IMR-90 (cell line): Measurements from ENCODE around the gene FGF19. TPM values are rescaled to one million over a fixed set of nuclear protein-coding genes. Genes with fewer than 3 reads are reported as not detected.

ENCODE experiments used
- ATAC-seq: fragments of 200-7000 bp; cut with Tn5 transposase; 2 replicates; pipeline ENCODE4 v1.9.1; 2020; ENCODE audit warnings: low read depth, mild to moderate bottlenecking, moderate library complexity
- BruUV-seq: library from RNA; stranded (reverse); fragments of 400-500 nt; replicated peaks from 2 replicates; lab custom pipeline; 2021; lab: Mats Ljungman, UMichigan
- CTCF ChIA-PET: fragments of 300-600 bp; formaldehyde crosslinking; extraction: SDS; loops from one replicate; lab custom pipeline; 2021; ENCODE audit warnings: antibody characterized with exemption; lab: Yijun Ruan, JAX
- POLR2A ChIA-PET: fragments of 300-600 bp; sonication (Branson Sonifier 250); formaldehyde crosslinking; loops from one replicate; lab custom pipeline; 2022; ENCODE audit warnings: antibody characterized with exemption; ENCODE audit not compliant: unreplicated experiment; lab: Charles Lee
- DNase-seq: peaks from one replicate; pipeline ENCODE4 v3.0.0; 2013
- H2AFZ ChIP-seq: replicated peaks from 2 replicates; pipeline ENCODE3; 2013; ENCODE audit warnings: low read length, mild to moderate bottlenecking; ENCODE audit not compliant: poor library complexity
- H2AK5ac ChIP-seq: 2 replicates; pipeline ENCODE4 v1.6.1; 2013; ENCODE audit warnings: low read depth, low read length, inconsistent platforms
- H2AK9ac ChIP-seq: replicated peaks from 2 replicates; pipeline ENCODE3; 2013; ENCODE audit warnings: mild to moderate bottlenecking, low read depth, low read length, moderate library complexity; ENCODE audit not compliant: poor library complexity
- H2BK120ac ChIP-seq: 2 replicates; pipeline ENCODE4 v1.6.1; 2013; ENCODE audit warnings: low read depth, low read length, inconsistent platforms
- H2BK15ac ChIP-seq: 3 replicates; pipeline ENCODE4 v1.6.1; 2013; ENCODE audit warnings: low read depth, low read length, inconsistent platforms
- H2BK20ac ChIP-seq: 2 replicates; pipeline ENCODE4 v1.6.1; 2013; ENCODE audit warnings: low read depth, mild to moderate bottlenecking, inconsistent platforms, low read length, moderate library complexity
- H2BK5ac ChIP-seq: 2 replicates; pipeline ENCODE4 v1.6.1; 2013; ENCODE audit warnings: mild to moderate bottlenecking, low read depth, low read length, inconsistent platforms; ENCODE audit not compliant: poor library complexity, severe bottlenecking
- H3K14ac ChIP-seq: replicated peaks from 2 replicates; pipeline ENCODE4 v1.6.1; 2013; ENCODE audit warnings: low read depth, low read length, inconsistent platforms
- H3K18ac ChIP-seq: 2 replicates; pipeline ENCODE4 v1.6.1; 2013; ENCODE audit warnings: low read depth, low read length, control low read depth
- H3K23ac ChIP-seq: 2 replicates; pipeline ENCODE4 v1.6.1; 2013; ENCODE audit warnings: low read depth, low read length, inconsistent platforms
- H3K27ac ChIP-seq: 2 replicates; pipeline ENCODE4 v1.5.1; 2013; ENCODE audit warnings: mild to moderate bottlenecking, control low read depth, low read length; ENCODE audit not compliant: insufficient read depth
- H3K27me3 ChIP-seq: 2 replicates; pipeline ENCODE4 v1.6.1; 2013; ENCODE audit warnings: low read length; ENCODE audit not compliant: control insufficient read depth, insufficient read depth
- H3K36me3 ChIP-seq: 2 replicates; pipeline ENCODE4 v1.6.1; 2013; ENCODE audit warnings: low read length, mixed read lengths; ENCODE audit not compliant: control insufficient read depth, insufficient read depth
- H3K4ac ChIP-seq: 2 replicates; pipeline ENCODE4 v1.6.1; 2013; ENCODE audit warnings: low read depth, low read length, inconsistent platforms
- H3K4me1 ChIP-seq: 2 replicates; pipeline ENCODE4 v1.6.1; 2013; ENCODE audit warnings: low read length, mixed read lengths; ENCODE audit not compliant: control insufficient read depth, insufficient read depth
- H3K4me2 ChIP-seq: 2 replicates; pipeline ENCODE4 v1.6.1; 2013; ENCODE audit warnings: low read depth, mild to moderate bottlenecking, control low read depth, low read length, moderate library complexity
- H3K4me3 ChIP-seq: 2 replicates; pipeline ENCODE4 v1.5.1; 2013; ENCODE audit warnings: low read depth, mild to moderate bottlenecking, control low read depth, low read length, moderate library complexity; ENCODE audit not compliant: insufficient read depth
- H3K56ac ChIP-seq: 2 replicates; pipeline ENCODE4 v1.6.1; 2013; ENCODE audit warnings: low read length, inconsistent platforms; ENCODE audit not compliant: insufficient read depth; ENCODE audit errors: extremely low read depth
- H3K79me1 ChIP-seq, 2 experiments: 2 replicates each; pipeline ENCODE4 v1.6.1; 2013; ENCODE audit warnings: low read length in 2 of 2, inconsistent platforms in 1 of 2, low read depth in 1 of 2
- H3K9ac ChIP-seq: 2 replicates; pipeline ENCODE4 v1.6.1; 2013; ENCODE audit warnings: low read depth, low read length, control low read depth
- H3K9me1 ChIP-seq: 2 replicates; pipeline ENCODE4 v1.6.1; 2013; ENCODE audit warnings: low read length, inconsistent platforms; ENCODE audit not compliant: insufficient read depth
- H3K9me3 ChIP-seq: 2 replicates; pipeline ENCODE4 v1.6.1; 2013; ENCODE audit warnings: low read length; ENCODE audit not compliant: control insufficient read depth, insufficient read depth
- H4K20me1 ChIP-seq: 2 replicates; pipeline ENCODE4 v1.6.1; 2013; ENCODE audit warnings: low read length, inconsistent platforms; ENCODE audit not compliant: insufficient read depth
- H4K5ac ChIP-seq: 2 replicates; pipeline ENCODE4 v1.6.1; 2013; ENCODE audit warnings: mild to moderate bottlenecking, low read depth, low read length, control low read depth
- H4K8ac ChIP-seq, 2 experiments: 2 replicates each; pipeline ENCODE4 v1.6.1; 2013; ENCODE audit warnings: low read depth in 2 of 2, low read length in 2 of 2, control low read depth in 1 of 2, inconsistent platforms in 1 of 2
- H4K91ac ChIP-seq: 2 replicates; pipeline ENCODE4 v1.6.1; 2013; ENCODE audit warnings: low read depth, low read length, inconsistent platforms; ENCODE audit not compliant: insufficient read depth
- CEBPB ChIP-seq: IDR thresholded peaks from 2 replicates; pipeline ENCODE4 v1.6.1; 2012; ENCODE audit warnings: low read depth, low read length, improper control_type of control experiment
- FOS ChIP-seq: fragments of 150-350 bp; IDR thresholded peaks from 2 replicates; pipeline ENCODE4 v1.6.1; 2016; ENCODE audit warnings: low read depth, low read length
- MAFK ChIP-seq: IDR thresholded peaks from 2 replicates; pipeline ENCODE4 v1.6.1; 2012; ENCODE audit warnings: low read depth, low read length, improper control_type of control experiment
- MAZ ChIP-seq: IDR thresholded peaks from 2 replicates; pipeline ENCODE4 v1.6.1; 2012; ENCODE audit warnings: low read depth, mild to moderate bottlenecking, low read length, improper control_type of control experiment, moderate library complexity, borderline replicate concordance
- NFE2L2 ChIP-seq: fragments of 150-350 bp; IDR thresholded peaks from 2 replicates; pipeline ENCODE4 v1.6.1; 2016; ENCODE audit warnings: low read depth, mild to moderate bottlenecking, low read length
- POLR2A ChIP-seq: IDR thresholded peaks from 2 replicates; pipeline ENCODE4 v1.6.1; 2012; ENCODE audit warnings: mild to moderate bottlenecking, low read depth, low read length
- RAD21 ChIP-seq: IDR thresholded peaks from 2 replicates; pipeline ENCODE4 v1.6.1; 2012; ENCODE audit warnings: low read length, improper control_type of control experiment
- RFX5 ChIP-seq: IDR thresholded peaks from 2 replicates; pipeline ENCODE4 v1.8.0; 2012; ENCODE audit warnings: low read depth, mild to moderate bottlenecking, low read length, moderate library complexity
- WGBS, 2 experiments: methylation state at CpG; one replicate each; pipeline versions ENCODE4 v1.1.5 to v1.1.7; 2013; ENCODE audit warnings: missing lambda C conversion rate in 2 of 2; ENCODE audit not compliant: insufficient read length in 1 of 2; ENCODE audit errors: extremely low coverage in 2 of 2; 5-methylcytosine and 5-hydroxymethylcytosine counted together
- dilution Hi-C: fragments of 300-500 bp; cut with HindIII; formaldehyde crosslinking; loops from one replicate; pipeline ENCODE4 v1.14.3; 2018; ENCODE audit warnings: low sequenced_read_pairs; ENCODE audit not compliant: unreplicated experiment
- in situ Hi-C: fragments of 300-500 bp; cut with MboI; formaldehyde crosslinking; loops from 3 replicates; pipeline ENCODE4 v1.14.3; 2019; ENCODE audit warnings: low sequenced_read_pairs, inconsistent platforms, mixed read lengths
- intact Hi-C: fragments of 100-400 bp; cut with micrococcal nuclease; formaldehyde crosslinking; loops from 2 replicates; pipeline ENCODE4 v1.10.0; 2022
- polyA plus RNA-seq, 3 experiments: library from polyadenylated mRNA; depleted of rRNA; stranded (reverse); fragments of >200 nt; gene quantifications; 2 replicates each; pipeline ENCODE4 v1.2.3, GENCODE V29; 2012; ENCODE audit warnings: low replicate concordance in 1 of 3
- total RNA-seq: library from RNA; depleted of rRNA; stranded (reverse); fragments of >200 nt; gene quantifications from 2 replicates; pipeline ENCODE4 v1.2.3, GENCODE V29; 2012
- TF ChIP-seq, protein P1 (sequence below): conservative IDR thresholded peaks from 2 replicates; pipeline ENCODE4 v1.5.1; 2012; ENCODE audit warnings: mild to moderate bottlenecking, low read depth, low read length, improper control_type of control experiment
- TF ChIP-seq, protein P2 (sequence below): fragments of 150-350 bp; IDR thresholded peaks from 2 replicates; pipeline ENCODE4 v1.6.1; 2016; ENCODE audit warnings: low read depth, mild to moderate bottlenecking, low read length, moderate library complexity, borderline replicate concordance
- TF ChIP-seq, protein P3 (sequence below): fragments of 150-350 bp; IDR thresholded peaks from 2 replicates; pipeline ENCODE4 v1.6.1; 2017; ENCODE audit warnings: mild to moderate bottlenecking, antibody characterized with exemption, low read length, low read depth

The FGF19 gene
- total and polyA plus RNA-seq, 2 of the 4 experiments (the other 2 are of a cell fraction): not detected

DNA sequence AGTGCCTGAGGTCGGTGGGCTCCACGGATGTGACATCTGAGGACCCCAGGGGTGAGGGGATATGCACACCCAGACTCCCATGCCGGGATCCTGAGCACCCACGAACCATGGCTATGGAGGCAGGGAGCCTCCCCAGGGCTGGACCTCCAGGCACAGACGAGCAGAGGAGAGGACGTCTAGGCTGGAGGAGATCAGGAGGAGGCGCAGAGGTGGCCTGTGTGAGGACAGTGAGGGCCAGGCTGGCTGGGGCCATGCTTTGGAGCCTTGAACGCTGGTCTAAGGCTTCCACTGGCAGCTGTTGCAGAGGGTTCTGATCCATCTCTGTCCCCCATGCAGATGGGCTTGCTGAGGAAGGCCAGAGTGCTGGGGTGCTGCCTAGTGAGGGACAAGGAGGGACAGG is 42.3 kb upstream of the FGF19 start (continued):
- TF ChIP-seq, protein P1, sequence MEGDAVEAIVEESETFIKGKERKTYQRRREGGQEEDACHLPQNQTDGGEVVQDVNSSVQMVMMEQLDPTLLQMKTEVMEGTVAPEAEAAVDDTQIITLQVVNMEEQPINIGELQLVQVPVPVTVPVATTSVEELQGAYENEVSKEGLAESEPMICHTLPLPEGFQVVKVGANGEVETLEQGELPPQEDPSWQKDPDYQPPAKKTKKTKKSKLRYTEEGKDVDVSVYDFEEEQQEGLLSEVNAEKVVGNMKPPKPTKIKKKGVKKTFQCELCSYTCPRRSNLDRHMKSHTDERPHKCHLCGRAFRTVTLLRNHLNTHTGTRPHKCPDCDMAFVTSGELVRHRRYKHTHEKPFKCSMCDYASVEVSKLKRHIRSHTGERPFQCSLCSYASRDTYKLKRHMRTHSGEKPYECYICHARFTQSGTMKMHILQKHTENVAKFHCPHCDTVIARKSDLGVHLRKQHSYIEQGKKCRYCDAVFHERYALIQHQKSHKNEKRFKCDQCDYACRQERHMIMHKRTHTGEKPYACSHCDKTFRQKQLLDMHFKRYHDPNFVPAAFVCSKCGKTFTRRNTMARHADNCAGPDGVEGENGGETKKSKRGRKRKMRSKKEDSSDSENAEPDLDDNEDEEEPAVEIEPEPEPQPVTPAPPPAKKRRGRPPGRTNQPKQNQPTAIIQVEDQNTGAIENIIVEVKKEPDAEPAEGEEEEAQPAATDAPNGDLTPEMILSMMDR: no peak
- TF ChIP-seq NFE2L2 (no peak), MAFK (no peak)

DNA sequence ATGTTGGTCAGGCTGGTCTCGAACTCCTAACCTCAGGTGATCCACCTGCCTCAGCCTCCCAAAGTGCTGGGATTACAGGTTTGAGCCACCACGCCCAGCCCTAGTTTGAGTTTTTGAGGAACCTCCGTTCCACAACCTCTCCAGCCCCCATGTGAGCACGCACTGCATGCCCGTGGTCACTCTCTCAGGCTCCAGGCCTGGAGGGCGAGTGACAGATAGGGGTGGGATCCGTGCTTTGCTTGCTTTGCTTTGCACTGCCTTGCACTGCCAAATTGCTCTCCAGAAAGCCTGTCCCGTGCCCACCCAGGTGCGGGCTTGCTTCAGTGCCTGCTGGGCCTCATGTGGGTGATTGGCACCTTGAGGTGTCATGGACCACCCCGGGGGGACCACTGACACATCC is 41.4 kb upstream of the FGF19 start:
- H3K9me1 ChIP-seq: peaks cover 3% of the 10 kb centered on the region
- no peak overlapping the region for H3K4me3 ChIP-seq
- H3K23ac ChIP-seq: no peak overlapping the region
- peak overlapping the region; percentile 83 for H2BK120ac ChIP-seq
- H2BK20ac ChIP-seq: no peak overlapping the region
- no peak overlapping the region for H3K9ac ChIP-seq
- no peak for ATAC-seq
- H2AK5ac ChIP-seq: peak overlapping the region; percentile 86; the same call in 1 of the 2 replicates
- no CpG with 5 or more reads among the region's 10 CpGs for WGBS, 2 experiments
- peak overlapping the region; percentile 61; the same call in 1 of the 2 replicates for H4K91ac ChIP-seq
- H3K9me3 ChIP-seq: no peaks in the 10 kb centered on the region
- peak overlapping the region; percentile 4; the same call in 1 of the 2 replicates for H3K18ac ChIP-seq
- dilution Hi-C loops: no loop called here
- H3K36me3 ChIP-seq: no peaks in the 10 kb centered on the region
- DNase-seq: no peak
- no peak overlapping the region for H2AFZ ChIP-seq
- no peak overlapping the region for H2BK5ac ChIP-seq
- POLR2A ChIA-PET: no interaction called here
- peak overlapping the region; percentile 61 for H2AK9ac ChIP-seq
- no peak overlapping the region; the same call in 2 of the 3 replicates for H2BK15ac ChIP-seq
- H3K4ac ChIP-seq: no peak overlapping the region; the same call in 1 of the 2 replicates
- H3K27me3 ChIP-seq: peaks cover 11% of the 10 kb centered on the region; the same call in 1 of the 2 replicates
- no peak overlapping the region for H3K56ac ChIP-seq
- intact Hi-C loops: no loop called here
- no peaks in the 10 kb centered on the region for H3K79me1 ChIP-seq
- H4K20me1 ChIP-seq: no peaks in the 10 kb centered on the region
- BruUV-seq: no TSS peak
- H3K4me1 ChIP-seq: peaks cover 7% of the 10 kb centered on the region
- no peak overlapping the region for H3K27ac ChIP-seq
- no peak overlapping the region; the same call in 1 of the 2 replicates for H4K5ac ChIP-seq
- no peak overlapping the region for H3K4me2 ChIP-seq
- H3K14ac ChIP-seq: no peak overlapping the region
- in situ Hi-C loops: no loop called here
- no peak overlapping the region; a peak in 1 of 4 replicates for H4K8ac ChIP-seq
- CTCF ChIA-PET: no interaction called here
- TF ChIP-seq CEBPB (no peak), NFE2L2 (no peak), POLR2A (no peak), RFX5 (no peak), RAD21 (no peak), FOS (no peak), MAZ (no peak)
- TF ChIP-seq, protein P2, sequence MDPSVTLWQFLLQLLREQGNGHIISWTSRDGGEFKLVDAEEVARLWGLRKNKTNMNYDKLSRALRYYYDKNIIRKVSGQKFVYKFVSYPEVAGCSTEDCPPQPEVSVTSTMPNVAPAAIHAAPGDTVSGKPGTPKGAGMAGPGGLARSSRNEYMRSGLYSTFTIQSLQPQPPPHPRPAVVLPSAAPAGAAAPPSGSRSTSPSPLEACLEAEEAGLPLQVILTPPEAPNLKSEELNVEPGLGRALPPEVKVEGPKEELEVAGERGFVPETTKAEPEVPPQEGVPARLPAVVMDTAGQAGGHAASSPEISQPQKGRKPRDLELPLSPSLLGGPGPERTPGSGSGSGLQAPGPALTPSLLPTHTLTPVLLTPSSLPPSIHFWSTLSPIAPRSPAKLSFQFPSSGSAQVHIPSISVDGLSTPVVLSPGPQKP: no peak
- TF ChIP-seq, protein P3, sequence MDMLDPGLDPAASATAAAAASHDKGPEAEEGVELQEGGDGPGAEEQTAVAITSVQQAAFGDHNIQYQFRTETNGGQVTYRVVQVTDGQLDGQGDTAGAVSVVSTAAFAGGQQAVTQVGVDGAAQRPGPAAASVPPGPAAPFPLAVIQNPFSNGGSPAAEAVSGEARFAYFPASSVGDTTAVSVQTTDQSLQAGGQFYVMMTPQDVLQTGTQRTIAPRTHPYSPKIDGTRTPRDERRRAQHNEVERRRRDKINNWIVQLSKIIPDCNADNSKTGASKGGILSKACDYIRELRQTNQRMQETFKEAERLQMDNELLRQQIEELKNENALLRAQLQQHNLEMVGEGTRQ: no peak
- TF ChIP-seq, protein P1: no peak
